GM12865 (cell line): ENCODE measurements around the gene LIPA.
"Not testable (repeated sequence)": the region's sequence is repeated elsewhere in the genome, so short reads cannot be mapped to it uniquely, and the experiment has no call there.

Source experiments
- DNase-seq: peaks from one replicate; pipeline ENCODE4 v3.0.0; 2010; ENCODE audit warnings: low read depth
- H3K4me3 ChIP-seq: 2 replicates; pipeline ENCODE4 v1.5.1; 2011; ENCODE audit warnings: mild to moderate bottlenecking, low read depth, low read length, control low read depth
- TF ChIP-seq, protein P1 (sequence below): IDR thresholded peaks from 2 replicates; pipeline ENCODE4 v1.5.1; 2011; ENCODE audit warnings: low read length, control low read depth, low read depth, inconsistent platforms; ENCODE audit not compliant: insufficient read depth; ENCODE audit errors: missing control alignments

The LIPA gene

DNA sequence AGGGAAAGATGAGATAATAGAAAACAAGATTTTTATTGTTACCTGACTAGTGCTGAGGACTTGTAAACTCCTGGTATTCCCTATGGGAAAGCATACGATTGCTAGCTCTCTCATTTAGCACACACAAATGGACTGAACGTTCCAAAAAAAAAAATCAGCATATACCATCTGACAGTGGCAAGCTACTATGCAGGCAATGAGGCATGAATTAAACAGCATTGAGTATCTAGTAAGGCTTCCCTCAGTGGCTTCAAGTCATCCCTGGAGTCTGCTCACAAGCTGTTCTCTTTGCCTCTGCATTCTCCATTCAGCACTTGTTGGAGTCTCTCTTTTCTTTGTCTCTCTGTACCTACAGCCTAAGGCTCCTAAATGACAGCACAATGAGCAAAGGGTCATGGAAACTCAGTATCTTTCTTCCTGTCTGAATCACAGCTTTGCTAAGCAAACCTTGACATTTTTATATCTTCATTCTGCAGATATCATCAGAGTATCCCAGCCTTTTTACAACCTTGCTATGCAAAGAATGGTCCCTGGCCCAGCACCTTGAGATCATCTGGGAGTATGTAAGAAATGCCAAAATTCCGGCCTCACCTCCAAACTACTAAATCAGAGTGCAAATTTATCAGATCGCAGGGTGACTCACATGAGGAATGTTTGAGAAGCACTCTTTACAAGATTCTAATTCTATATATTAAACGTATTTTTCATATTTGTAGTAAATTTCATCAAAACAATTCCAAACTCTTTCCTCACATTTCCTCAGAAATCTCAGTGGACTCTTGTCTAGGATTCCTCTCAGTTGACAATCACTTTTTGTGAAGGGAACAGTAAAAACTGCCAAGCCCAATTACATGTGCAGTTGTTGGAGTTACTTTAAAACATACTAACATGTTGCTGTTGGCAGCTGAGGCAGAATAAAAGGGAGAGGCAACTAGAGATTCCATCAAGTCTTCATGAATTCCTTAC lies 10.8 kb upstream of the LIPA start:
- DNase-seq = no peak
- TF ChIP-seq, protein P1, sequence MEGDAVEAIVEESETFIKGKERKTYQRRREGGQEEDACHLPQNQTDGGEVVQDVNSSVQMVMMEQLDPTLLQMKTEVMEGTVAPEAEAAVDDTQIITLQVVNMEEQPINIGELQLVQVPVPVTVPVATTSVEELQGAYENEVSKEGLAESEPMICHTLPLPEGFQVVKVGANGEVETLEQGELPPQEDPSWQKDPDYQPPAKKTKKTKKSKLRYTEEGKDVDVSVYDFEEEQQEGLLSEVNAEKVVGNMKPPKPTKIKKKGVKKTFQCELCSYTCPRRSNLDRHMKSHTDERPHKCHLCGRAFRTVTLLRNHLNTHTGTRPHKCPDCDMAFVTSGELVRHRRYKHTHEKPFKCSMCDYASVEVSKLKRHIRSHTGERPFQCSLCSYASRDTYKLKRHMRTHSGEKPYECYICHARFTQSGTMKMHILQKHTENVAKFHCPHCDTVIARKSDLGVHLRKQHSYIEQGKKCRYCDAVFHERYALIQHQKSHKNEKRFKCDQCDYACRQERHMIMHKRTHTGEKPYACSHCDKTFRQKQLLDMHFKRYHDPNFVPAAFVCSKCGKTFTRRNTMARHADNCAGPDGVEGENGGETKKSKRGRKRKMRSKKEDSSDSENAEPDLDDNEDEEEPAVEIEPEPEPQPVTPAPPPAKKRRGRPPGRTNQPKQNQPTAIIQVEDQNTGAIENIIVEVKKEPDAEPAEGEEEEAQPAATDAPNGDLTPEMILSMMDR = no peak
- H3K4me3 ChIP-seq = no peak overlapping the region

GRCh38 chr10:89258881-89259280 lies 7.3 kb upstream of the LIPA start:
- TF ChIP-seq, protein P1 = no peak

DNA sequence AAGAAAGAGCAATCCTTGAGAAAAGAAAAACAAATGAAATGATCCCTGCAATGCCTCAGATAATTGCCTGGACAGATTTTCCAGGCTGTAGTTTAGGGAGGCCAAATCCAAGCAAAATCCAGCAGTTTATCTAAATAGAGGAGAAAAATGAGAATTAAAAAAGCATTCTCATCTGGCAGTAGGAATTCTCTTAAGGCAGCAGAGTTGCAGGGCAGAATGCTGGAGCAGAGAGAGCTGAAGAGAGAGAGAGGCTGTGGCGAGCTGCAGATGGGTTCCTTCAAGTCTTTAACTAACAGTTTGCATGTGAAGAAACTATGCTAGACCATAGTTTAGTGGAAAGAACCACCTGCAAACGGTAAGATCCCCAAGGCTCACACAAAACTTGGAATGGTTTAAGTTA lies 6.0 kb upstream of the LIPA start:
- no peak overlapping the region for H3K4me3 ChIP-seq
- no peak for DNase-seq
- TF ChIP-seq, protein P1 = no peak

More at GRCh38 chr10:89258881-89259280, 7.3 kb upstream of the LIPA start:
- DNase-seq = no peak
- H3K4me3 ChIP-seq = no peak overlapping the region

GRCh38 chr10:89256962-89257361 lies 5.4 kb upstream of the LIPA start:
- TF ChIP-seq, protein P1 = no peak

DNA sequence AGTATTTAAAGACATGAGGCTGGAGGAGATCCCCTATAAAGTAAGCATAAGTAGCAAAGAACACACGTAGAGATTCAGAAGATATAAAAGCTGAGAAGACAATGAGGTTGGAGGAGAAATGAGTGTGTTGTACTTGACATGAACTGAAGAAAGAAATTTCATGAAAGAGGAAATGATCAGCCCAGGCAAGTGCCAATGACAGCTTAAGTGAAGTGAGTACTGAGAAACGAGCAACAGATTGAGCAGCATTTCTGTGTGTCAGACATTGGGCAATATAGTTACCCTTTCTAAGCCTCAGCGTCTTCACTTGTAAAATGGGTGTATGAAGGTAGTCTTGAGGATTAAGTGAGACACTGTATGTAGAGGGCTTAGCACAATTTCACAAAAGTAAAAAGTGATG lies 4.8 kb upstream of the LIPA start:
- no peak for DNase-seq
- TF ChIP-seq, protein P1 = no peak
- H3K4me3 ChIP-seq = no peak overlapping the region

More at GRCh38 chr10:89256962-89257361, 5.4 kb upstream of the LIPA start:
- no peak for DNase-seq
- H3K4me3 ChIP-seq = no peak overlapping the region

- DNase-seq = no peak
- H3K4me3 ChIP-seq = no peak overlapping the region
- TF ChIP-seq, protein P1 = no peak
Measured at GRCh38 chr10:89255793-89256192, 4.2 kb upstream of the LIPA start.

DNA sequence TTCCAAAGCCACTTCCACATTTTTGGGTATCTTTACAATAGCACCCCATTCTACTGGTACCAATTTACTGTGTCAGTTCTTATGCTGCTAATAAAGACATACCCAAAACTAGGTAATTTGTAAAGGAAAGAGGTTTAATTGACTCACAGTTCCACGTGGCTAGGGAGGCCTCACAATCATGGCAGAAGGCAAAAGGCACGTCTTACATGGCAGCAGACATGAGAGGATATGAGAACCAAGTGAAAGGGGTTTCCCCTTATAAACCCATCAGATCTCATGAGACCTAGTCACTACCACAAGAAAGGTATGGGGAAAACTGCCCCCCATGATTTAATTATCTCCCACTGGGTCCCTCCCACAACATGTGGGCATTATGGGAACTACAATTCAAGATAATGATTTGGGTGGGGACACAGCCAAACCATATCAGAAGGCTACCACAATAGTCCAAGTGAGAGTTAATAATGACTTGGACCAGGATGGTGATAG lies 3.6 kb upstream of the LIPA start:
- DNase-seq, H3K4me3 ChIP-seq: not testable (repeated sequence)
